HG03457 (cell line): ENCODE results near the gene CEP350.

Experiments used
- ATAC-seq: cut with Tn5 transposase; IDR thresholded peaks from one replicate; pipeline ENCODE4 v1.9.1; 2021; ENCODE audit warnings: moderate number of reproducible peaks; ENCODE audit not compliant: unreplicated experiment

The CEP350 gene

DNA sequence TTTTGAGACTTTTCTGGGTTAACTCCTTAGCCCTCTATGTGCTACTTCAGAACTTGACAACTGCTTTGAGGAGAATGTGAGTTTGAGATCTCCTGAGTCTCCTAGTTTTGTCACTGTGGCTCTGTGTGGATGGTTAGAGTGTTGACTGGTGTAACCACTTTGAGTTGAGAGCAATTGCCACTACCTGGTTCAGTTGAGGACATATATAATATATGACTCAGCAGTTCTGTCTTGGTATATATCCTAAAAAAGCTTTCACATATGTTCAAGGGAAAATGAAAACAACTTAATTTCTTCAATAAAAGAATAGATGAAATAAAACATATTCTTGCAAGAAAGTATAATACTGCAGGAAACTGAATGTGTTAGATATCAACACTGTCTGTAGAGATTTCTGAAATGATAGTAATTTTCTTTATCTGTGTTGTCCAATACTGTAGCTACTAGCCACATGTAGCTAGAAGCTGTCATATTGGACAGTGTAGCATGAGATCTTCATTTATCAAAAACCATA lies 103.3 kb downstream of the CEP350 start:
- ATAC-seq = no peak

DNA sequence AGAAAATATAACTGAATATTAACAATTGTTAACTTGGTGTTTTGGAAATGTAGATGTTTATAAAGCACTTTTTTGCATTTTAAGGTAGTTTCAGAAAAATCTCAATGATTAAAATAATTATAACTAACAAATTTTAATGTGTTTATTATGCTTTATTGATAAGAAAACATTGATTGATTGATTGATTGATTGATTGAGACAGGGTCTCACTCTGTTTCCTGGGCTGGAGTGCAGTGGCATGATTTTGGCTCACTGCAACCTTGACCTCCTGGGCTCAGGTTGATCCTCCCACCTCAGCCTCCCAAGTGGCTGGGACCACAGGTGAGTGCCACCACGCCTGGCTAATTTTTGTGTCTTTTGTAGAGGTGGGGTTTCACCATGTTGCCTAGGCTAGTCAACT lies 106.4 kb downstream of the CEP350 start:
- no peak for ATAC-seq

DNA sequence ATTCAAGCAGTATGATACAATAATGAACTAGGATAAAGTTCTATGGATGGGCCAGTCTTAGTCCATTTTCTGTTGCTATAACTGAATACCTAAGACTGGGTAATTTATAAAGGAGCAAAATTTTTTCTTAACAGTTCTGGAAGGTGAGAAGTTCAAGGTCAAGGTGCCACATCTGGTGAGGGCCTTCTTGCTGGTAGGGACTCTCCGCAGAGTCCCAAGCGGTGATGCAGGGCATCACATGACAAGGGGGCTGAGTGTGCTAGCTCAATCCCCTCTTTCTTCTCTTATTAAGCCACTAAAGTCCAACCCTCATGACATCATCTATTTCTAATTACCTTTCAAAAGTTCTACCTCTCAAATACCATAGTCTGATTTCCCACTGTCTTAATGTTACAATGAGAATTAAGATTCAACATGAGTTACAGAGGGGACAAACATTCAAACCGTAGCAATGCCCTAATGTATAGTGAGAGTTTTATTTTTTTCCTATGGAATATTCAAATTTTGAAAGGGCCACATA lies 107.9 kb downstream of the CEP350 start:
- ATAC-seq = no peak

DNA sequence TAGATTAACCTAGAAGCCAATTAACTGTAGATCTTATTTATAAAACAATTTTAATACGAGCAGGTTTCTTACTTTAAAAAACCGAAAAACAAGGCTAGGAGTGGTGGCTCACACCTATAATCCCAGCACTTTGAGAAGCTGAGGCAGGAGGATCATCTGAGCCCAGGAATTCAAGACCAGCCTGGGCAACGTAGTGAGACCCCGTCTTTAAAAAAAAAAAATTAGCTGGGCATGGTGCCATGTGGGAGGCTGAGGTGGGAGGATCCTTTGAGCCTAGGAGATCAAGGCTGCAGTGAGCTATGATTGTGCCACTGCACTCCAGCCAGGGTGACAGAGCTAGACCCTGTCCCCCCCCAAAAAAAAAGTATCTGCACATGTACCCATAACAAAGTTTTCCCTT lies 110.8 kb downstream of the CEP350 start:
- no peak for ATAC-seq

DNA sequence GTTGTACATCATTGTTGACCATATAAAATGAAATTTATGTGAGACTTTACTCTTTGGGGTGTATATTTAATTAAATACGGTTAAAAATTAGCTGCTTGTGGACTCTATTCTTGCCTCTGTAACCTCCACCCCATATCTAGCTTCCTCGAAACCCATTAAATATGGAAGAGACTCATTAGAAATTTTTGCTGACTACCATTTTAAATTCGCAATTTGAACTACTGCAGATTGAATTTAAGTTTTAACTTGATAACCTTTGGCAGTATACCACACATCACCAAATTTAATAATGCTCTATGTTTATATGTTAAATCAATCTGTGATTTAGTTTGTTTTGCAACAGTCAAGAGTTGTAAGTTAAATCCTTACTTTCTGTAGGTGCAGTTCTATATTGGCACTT lies 111.5 kb downstream of the CEP350 start:
- no peak for ATAC-seq

DNA sequence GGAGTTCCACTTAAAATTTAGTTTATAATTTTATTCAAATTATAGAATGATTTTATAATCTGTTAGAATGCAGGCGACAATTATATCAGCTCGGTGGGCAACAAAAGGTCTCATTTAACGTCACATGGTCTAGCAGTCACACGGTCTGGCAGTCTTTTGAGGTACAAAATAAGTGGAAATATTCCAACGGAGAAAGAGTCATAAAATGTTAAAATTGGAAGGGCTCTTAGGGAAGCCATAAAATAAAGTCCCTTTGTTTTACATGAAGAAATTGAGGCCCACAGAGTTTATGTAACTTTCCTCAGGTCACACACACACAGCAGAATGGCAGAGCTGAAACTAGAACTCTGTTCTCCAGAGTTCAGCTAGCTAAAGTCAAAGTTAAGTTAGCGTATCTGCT lies 115.7 kb downstream of the CEP350 start:
- ATAC-seq = no peak

DNA sequence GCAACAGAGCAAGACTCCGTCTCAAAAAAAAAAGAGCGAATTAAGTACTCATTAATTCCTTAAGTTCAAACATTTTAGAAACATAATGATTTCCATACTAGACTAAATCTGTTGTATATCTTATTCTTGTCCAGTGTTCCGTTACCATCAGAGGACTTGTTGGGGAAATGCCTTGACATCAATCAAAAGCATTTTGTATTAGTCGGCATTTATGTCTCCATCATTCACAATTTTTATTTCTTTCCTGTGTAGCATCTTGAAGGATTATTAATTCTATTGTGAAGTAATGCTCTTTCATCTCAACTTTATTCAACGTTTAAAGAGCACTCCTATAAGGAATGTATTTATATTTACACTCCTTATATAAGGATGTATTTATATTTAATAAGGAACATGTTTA lies 117.1 kb downstream of the CEP350 start:
- no peak for ATAC-seq

DNA sequence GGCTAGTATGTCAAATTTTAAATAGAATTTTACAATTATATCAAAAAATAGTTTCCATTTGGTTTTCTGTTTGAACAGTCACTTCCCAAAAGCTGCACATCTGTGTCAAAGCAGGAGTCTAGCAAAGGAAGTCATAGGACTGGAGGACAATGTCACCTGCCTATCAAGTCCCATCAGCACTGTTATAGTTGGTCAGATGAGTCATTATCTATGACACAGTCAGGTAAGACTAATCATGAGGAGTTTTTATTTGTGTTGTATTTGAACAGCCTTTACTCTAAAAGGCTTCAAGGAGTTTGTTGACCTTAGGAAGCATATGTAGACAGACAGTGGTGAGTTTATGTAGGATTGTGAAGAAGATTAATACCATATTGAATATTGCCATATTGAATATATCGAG lies 125.8 kb downstream of the CEP350 start:
- ATAC-seq = no peak

DNA sequence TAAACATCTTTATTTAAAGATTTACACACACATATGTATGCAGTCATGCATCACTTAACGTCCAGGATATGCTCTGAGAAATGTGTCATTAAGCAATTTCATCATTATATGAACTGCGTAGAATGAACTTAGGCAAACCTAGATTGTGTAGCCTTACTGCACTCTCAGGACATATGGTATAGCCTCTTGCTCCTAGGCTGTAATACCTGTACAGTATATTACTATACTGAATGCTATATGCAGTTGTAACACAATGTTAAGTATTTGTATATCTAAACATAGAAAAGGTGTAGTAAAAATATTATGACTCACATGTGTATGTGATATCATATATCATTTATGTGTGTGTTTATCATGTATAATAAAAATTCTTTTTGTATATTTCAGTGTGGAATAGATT lies 126.9 kb downstream of the CEP350 start:
- ATAC-seq = no peak

DNA sequence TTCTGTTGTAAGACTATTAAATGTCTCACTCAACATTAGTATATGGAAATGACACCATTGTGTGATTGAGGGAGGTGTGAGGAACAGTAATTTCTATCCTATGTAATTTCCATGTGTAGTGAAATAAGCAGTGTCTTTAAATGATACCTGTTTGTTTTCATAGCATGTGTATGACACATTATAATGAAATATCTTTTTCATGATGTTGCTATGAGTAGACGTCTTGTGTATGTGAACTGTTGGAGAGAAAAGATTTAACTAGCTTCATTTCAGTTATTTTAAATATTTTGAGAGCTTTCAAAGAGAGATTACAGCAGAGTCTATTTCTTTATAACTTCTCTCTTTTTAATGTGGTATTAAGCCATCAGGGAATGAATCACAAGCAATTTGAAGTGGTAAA lies 128.6 kb downstream of the CEP350 start:
- ATAC-seq = no peak

DNA sequence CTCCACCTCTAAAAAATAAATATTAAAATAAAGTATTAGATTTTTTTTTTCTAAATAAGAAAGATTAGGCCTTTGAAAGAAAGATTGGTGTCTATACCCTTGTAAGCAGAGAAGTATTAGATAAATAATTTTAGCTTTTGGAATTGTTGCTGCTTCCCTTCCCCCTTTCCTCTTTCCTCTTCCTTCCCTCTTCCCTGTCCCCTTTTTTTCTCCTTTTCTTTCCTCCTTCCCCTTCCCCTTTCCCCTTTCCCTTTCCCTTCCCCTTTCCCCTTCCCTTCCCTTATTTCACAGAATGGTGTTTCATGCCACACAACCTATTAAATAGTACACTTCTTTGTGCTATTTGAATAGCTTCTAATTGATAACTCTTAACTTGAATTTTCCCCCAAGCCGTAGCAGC lies 130.3 kb downstream of the CEP350 start:
- no peak for ATAC-seq

DNA sequence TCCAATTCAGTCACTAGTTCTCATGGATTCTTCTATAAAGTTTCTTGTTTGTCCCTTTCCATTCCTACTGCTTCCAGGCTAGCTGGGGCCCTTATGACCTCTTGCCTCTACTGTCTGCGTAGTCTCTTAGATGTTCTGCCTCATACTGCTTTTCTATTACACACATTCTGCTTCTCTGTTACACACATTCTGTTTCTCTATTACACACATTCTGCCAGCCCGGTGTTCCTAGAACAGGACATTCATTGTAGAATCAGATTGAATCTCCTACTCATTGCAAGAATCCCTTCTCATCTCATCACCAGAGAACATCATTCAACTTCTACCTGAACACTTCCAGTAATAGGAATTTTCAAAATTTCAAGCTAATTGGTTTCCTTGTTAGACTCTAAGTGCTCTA lies 130.7 kb downstream of the CEP350 start:
- no peak for ATAC-seq

DNA sequence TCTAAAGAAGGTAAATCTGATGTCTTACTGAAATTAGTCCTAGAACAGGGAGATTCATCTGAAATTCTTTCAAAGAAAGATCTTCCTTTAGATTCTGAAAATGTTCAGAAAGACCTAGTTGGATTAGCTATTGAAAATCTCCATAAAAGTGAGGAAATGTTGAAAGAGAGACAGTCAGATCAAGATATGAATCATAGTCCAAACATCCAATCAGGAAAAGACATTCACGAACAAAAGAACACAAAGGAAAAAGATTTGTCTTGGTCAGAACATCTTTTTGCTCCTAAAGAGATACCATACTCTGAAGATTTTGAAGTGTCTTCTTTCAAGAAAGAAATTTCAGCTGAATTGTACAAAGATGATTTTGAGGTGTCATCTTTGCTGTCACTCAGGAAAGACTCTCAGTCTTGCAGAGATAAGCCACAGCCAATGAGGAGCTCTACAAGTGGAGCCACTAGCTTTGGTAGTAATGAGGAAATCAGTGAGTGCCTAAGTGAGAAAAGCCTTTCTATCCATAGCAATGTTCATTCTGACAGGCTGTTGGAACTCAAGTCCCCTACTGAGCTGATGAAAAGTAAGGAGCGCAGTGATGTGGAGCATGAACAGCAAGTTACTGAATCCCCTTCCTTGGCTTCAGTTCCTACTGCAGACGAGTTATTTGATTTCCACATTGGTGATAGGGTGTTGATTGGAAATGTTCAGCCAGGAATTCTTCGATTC lies 138.5 kb downstream of the CEP350 start:
- no peak for ATAC-seq

DNA sequence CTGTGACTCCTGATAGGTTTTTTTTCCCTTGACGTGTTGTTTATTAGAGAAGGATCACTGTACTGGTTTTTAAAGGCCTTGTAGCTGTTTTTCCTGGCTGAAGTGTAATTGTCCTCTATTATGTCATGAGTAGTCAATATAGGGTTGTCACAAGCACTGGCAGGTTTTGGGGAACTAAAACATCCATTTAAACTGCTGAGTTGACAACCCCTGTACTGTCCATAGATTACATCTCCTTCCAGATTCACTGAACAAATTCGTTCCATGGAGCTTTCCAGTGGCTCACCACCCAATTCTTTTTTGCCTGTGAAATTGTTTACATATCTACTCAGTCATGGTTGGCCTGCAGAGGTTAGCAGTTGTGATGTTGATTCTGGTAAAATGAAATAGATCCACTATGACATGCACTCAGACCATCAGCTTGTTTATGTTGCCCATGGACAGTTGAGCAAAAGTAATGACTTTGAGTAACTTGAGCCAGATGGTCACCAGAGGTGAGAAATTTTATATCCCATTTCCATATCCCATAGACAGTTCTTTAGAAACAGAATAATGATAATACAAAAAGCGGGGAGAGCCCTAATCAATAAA lies 140.2 kb downstream of the CEP350 start:
- no peak for ATAC-seq

DNA sequence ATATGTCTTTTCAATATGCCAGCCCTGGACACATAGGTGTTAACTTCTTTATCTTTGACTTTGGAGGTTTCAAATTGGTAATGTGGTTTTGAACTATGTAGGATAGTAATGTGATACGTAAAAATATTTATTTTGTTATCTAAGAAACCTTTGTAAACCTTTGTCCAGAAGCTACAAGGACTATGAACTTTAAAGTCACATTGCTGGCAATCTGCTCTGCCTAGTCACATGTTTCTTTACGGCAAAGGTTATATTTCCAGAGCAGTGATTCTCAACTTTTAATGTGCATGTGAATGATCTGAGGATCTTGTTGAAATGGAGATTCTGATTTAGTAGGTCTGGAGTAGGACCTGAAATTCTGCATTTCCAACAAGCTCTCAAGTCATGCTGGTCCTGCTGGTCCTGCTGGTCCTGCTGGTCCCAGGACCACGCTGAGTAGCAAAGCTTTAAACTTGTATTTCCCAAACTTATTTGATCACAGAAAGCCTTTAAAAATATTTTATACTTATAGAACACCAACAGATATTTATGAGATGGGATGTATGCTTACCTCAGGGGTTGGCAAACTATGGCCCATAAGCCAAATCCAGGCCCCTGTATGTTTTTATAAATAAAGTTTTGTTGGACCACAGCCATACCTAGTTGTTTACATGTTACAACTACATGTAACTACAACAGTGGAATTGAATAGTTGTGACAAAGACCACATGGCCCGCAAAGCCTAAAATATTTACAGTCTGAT lies 142.1 kb downstream of the CEP350 start:
- no peak for ATAC-seq

DNA sequence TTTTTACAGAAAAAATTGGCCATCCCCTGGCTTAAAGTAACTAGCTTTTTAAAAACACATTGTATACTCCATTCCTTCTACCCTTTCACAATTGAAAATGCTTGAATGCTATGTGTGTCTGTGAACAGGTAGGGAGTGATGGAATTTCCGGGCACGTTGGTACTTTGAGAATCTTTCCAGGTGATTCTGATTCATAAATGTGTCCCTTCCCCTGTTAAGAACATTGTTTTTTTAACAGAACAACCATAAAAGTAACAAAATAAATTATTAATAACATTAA lies 142.7 kb downstream of the CEP350 start:
- no peak for ATAC-seq

DNA sequence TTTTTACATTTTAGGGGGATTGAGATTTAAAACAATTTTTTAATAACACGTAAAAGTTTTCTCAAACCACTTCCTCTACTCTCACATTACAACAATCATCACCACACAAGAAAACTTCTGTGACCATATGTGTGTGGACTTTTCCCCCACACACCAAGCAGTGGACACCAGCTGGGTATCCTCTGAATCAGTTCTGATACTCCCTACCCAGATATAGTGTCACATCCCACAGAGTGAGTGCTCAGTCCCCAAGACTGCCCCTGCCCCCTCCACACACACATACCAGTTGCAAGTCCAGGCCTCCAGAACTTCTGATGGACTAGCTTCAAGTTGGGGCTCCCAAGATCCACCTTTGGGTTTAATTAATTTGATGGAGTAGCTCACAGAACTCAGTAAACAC lies 146.8 kb downstream of the CEP350 start:
- no peak for ATAC-seq

DNA sequence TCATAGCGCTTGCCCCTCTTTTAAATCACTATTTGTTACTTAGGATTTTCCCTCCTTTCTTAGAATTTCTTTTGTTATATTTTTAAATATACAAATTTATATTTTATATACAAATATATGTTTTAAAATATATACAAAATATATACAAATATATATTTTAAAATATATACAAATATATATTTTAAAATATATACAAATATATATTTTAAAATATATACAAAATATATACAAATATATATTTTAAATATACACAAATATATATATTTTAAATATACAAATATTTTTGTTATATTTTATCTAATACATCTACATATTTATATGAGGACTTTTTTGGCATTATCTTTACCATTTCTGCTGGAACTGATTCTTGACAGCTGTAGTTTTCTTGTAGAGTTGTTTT lies 149.2 kb downstream of the CEP350 start:
- ATAC-seq = no peak

DNA sequence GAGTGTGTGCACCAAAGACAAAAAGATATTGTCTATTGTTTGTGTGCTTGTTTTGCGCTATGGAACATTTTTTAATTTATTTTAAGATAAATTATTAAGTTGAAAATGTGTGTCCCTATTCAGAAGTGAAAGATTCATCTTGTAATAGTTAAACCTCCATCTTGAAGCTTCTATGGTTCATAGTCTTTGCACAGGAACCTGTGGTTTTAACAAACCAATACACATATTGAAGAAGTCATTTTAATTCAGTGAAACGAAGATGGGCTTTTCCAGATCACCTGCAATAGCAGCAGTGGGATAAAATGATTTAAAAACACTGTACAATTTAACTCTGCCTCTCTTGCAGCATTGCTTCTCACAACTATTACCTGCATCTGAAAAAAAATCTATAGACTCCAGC lies 157.5 kb downstream of the CEP350 start:
- no peak for ATAC-seq

DNA sequence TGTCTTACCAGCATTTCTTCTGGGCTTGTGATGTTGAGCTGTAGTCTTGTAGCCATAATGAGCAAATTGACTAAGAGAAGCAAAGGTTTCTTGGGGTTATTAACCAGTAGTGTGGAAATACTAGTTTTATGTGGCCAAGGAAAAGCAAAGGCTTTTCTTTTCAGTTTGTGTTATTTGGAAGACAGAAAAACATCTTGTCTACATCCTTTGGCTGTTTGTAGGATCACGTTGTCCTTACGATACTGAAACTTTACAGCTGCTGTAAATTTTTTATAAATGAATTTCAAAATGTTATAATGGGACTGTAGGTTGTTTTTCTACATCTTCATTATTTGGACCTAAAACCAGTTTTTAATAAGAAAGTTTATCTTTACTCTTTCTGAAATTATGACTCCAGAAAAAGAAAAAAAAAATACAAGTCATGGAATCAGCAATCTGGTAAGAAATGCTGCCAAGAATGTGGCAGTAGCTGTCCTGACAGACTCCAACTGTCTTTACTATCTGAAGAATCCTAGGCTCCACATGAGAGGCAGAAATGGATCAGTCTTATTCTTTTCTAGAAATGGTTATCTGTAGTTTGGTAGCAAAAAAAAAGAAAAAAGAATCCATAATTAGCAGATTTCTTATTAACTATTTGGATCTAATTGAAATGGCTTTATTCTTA lies 158.5 kb downstream of the CEP350 start:
- ATAC-seq = no peak

DNA sequence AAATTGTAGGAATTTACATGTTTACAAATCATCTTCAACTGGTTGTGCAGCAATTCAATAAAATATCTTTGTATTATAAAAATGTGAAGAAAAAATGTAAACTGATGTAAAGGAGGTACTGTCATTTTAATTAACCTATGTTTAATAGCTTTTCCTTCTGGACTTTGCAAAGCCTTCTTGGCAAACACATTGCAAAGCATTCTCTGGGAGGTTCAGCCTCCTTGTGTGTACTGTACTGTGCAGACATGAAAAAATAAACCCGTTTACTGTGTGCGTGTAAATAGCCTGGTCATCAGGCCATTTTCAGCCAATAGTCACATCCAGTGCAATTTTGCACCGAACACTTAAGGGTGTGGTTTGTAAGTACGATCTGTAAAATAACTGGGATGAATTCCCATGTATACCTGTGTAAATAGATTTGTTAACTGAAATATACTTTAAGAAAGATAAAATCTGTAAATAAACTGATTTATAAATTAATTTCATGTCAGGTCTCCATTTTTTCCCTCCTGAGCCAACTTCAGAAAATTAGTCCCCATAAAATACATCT lies 159.9 kb downstream of the CEP350 start:
- no peak for ATAC-seq
